Measurements from ENCODE around the gene ZBTB7B.
"Not testable (repeated sequence)": the region's sequence is repeated elsewhere in the genome, so short reads cannot be mapped to it uniquely, and the experiment has no call there.

Gene ZBTB7B

GRCh38 chr1:154972517-154973343 is 29.9 kb upstream of the ZBTB7B start:
- no peak for TF ChIP-seq CTCF (conservative IDR thresholded peaks at IDR 0.05; ENCODE audit: control insufficient read depth, insufficient read depth, low read depth, low read length)
- peak overlapping the region; percentile 88 for H3K4me3 ChIP-seq (ENCODE audit: control insufficient read depth, low read depth, low read length)
- peak; percentile 88 for DNase-seq (ENCODE audit: low read depth)

- H3K4me3 ChIP-seq (ENCODE audit: control insufficient read depth, low read depth, low read length): peak overlapping the region; percentile 88
- DNase-seq (ENCODE audit: low read depth): peak; percentile 97
- TF ChIP-seq CTCF (conservative IDR thresholded peaks at IDR 0.05; ENCODE audit: control insufficient read depth, insufficient read depth, low read depth, low read length): peak; percentile 29
Measured at GRCh38 chr1:154973344-154974101, 29.1 kb upstream of the ZBTB7B start.

DNA sequence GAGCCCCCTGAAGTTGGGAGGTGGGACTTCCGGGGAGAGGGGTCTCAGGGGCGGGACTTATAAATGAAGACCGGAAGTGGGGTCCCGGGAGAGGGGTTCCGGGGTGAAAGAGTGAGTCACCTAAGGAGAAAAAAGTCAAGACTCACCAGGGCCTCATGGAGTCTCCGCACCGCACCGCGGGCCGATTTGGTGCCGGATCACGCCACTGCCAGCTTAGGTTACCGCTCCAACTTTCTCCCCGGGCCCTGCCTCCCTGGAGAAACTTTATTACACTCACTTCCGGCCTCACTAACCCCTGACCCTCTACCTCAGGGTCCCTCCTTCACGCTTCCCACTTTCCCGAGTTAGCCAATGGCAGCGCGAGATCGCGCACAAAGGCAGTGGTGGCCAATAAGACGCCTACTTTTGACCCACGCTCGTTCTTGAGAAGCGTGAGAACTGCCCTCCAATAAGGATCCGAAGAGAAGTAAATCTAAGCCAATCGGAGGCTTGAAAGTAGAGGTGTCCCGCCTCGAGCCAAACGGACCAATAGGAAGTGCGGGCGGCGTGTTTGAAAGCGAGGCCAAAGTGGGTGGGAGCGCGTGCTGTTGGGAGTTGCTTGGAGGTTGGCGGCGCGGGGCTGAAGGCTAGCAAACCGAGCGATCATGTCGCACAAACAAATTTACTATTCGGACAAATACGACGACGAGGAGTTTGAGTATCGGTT is 28.3 kb upstream of the ZBTB7B start, which contains the start of gene CKS1B:
Gene CKS1B (plus strand): TSS at position 580 of the 706 bp plus-strand sequence. CDS start 65 bp downstream, at position 645.
- no peak for TF ChIP-seq CTCF (conservative IDR thresholded peaks at IDR 0.05; ENCODE audit: control insufficient read depth, insufficient read depth, low read depth, low read length)
- H3K4me3 ChIP-seq (ENCODE audit: control insufficient read depth, low read depth, low read length): peak within 1 kb of the TSS; percentile 88

DNA sequence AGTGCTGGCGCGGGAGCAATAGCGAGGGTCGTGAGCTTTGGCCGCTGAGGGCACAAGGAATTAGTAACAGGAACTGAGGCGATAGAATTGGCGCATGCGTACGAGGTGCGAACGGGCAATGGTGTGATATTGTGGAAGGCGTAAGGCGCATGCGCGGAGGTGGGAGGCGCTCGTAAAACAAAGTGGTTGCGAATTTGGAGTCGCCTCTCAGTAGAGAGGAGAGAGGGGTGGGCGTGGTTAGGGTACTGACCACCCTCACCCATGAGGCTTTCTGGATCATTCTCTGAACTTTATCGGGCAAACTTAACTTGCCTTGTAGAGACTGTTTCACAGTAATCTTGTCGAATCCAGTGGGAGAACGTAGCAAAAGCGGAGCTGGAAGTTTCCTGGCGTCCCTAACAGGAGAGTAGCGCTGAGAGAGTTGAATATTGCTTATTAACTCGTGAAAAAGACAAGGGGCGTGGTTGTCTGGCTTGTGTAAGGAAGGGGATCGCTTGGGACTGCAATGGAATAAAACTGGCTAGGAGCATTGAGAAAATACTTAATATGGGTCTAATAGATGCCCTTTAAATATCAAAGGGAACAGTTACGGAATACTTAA is 27.7 kb upstream of the ZBTB7B start:
- TF ChIP-seq CTCF (conservative IDR thresholded peaks at IDR 0.05; ENCODE audit: control insufficient read depth, insufficient read depth, low read depth, low read length): no peak
- H3K4me3 ChIP-seq (ENCODE audit: control insufficient read depth, low read depth, low read length): peak overlapping the region; percentile 88
- peak; percentile 93 for DNase-seq (ENCODE audit: low read depth)

More for the DNA sequence above, 28.3 kb upstream of the ZBTB7B start, which contains the start of gene CKS1B:
- peak; percentile 100 for DNase-seq (ENCODE audit: low read depth)

GRCh38 chr1:154975409-154976059 is 27.1 kb upstream of the ZBTB7B start:
- TF ChIP-seq CTCF (conservative IDR thresholded peaks at IDR 0.05; ENCODE audit: control insufficient read depth, insufficient read depth, low read depth, low read length): no peak
- peak overlapping the region; percentile 88 for H3K4me3 ChIP-seq (ENCODE audit: control insufficient read depth, low read depth, low read length)
- DNase-seq (ENCODE audit: low read depth): peak; percentile 55

- H3K4me3 ChIP-seq (ENCODE audit: control insufficient read depth, low read depth, low read length); DNase-seq (ENCODE audit: low read depth): not testable (repeated sequence)
Measured at GRCh38 chr1:154977762-154978161, 24.8 kb upstream of the ZBTB7B start.

Measured in fibroblast of mammary gland (primary cell).